ENCODE data around the gene SND1. TPM values are rescaled to one million over a fixed set of nuclear protein-coding genes. Genes with fewer than 3 reads are reported as not detected.
A peak's percentile ranks its signal among the peaks of the same experiment; 100 is the strongest.

SND1 gene
- total and polyA plus RNA-seq, 5 donors from 2014 or later: 84.4 to 121 (median 86.9) TPM

DNA sequence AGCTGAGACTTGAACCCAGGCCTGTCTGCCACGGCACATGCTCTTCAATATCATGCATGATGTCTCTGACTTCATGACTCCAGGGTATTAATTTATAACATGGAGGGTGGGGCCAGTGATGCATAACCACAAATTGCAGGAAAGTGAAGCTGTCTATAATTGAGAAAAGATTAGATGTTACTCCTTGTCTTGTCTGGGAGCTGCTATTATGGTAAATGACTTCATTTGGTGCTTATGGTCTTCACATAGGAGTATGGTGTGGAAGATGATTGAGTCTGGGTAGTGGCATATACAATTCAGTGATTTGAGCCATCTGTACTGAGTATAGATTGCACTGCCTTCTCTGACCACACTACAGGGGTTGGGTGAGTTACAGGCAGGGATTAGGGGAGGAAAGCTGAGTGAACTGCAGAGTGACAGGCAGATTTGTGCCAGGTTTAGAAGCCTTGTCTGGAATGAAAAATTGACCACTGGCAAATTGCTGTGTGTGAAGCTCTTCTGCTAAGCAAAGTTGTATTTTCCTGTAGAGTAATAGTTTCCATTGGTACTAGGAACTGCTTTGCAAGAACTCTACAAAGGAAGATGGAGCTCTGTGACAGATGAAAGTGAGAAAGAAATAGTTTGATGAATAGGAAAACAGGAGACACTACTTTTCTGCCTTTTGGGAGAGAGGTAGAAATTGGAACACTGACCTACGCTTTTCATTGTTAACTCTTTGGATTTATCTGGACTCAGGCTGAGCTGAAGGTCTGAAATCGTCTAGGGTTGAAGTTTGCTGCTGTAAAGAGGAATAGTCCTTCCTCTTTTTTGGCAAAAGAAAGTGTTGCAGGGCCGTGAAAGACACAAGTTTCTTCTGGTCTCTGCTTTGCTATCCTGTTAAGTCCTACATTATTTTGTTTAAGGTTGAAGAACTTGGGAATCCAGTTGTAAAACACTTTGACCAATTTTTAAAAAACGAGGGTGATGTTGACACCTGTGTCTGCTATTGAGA is 2.7 kb downstream of the SND1 start:
- Histone ChIP-seq H3K27ac (ENCODE audit: insufficient read depth, low read length, poor library complexity, severe bottlenecking) (no peak overlapping the region), H3K27me3 (ENCODE audit: control insufficient read depth, insufficient read depth, low read length) (no peaks in the 10 kb centered on the region), H3K36me3 (ENCODE audit: control insufficient read depth, insufficient read depth, low read length) (peaks cover 2% of the 10 kb centered on the region), H3K4me3 (ENCODE audit: low read depth, low read length) (no peak overlapping the region), H3K4me1 (ENCODE audit: control insufficient read depth, insufficient read depth, low read length, poor library complexity, severe bottlenecking) (peaks cover 27% of the 10 kb centered on the region), H3K9me3 (ENCODE audit: control insufficient read depth in 2 of 2, low read length in 2 of 2) (no peaks in the 10 kb centered on the region)
- ATAC-seq (ENCODE audit: low read depth in 2 of 2): no peak
- Mint-ChIP-seq H3K27me3 (no peaks in the 10 kb centered on the region), H3K4me3 (peak overlapping the region in 1 of 4 donors; percentile 1), H3K36me3 (peaks cover 26% of the 10 kb centered on the region), H3K9me3 (no peaks in the 10 kb centered on the region), H3K27ac (peak overlapping the region in 2 of 3 donors; percentile 9 to 73), H3K4me1 (peaks cover 17 to 68% (median 47%) of the 10 kb centered on the region in 4 donors)
- no peak for DNase-seq

DNA sequence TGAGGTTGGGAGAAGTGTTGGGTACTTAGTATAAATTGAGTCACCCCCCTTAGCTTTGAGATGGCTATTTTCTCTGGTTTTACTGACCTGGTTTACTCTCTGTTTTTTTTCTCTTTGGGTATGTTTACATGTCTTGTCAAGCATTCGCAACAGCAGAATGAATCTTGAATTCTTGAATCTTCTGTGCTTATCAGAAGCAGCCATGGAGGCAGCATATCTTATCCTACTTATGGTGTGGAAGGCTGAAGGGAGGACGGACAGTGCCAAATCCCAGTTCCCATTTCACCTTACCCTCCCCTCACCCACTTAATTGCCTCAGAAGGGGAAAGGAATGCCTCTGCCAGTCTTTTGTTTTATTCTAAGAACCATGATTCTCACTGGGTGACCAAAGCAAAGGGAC is 3.7 kb downstream of the SND1 start:
- H3K36me3 ChIP-seq (ENCODE audit: control insufficient read depth, insufficient read depth, low read length): peaks cover 6% of the 10 kb centered on the region
- no peaks in the 10 kb centered on the region for H3K9me3 Mint-ChIP-seq
- H3K4me1 ChIP-seq (ENCODE audit: control insufficient read depth, insufficient read depth, low read length, poor library complexity, severe bottlenecking): peaks cover 27% of the 10 kb centered on the region
- no peaks in the 10 kb centered on the region for H3K27me3 ChIP-seq (ENCODE audit: control insufficient read depth, insufficient read depth, low read length)
- peaks cover 18 to 75% (median 50%) of the 10 kb centered on the region in 4 donors for H3K4me1 Mint-ChIP-seq
- H3K4me3 Mint-ChIP-seq: peak overlapping the region in 1 of 4 donors; percentile 35
- no peak for DNase-seq
- ATAC-seq (ENCODE audit: low read depth in 2 of 2): no peak
- no peak overlapping the region for H3K27ac ChIP-seq (ENCODE audit: insufficient read depth, low read length, poor library complexity, severe bottlenecking)
- H3K36me3 Mint-ChIP-seq: peaks cover 27% of the 10 kb centered on the region
- no peaks in the 10 kb centered on the region for H3K9me3 ChIP-seq (ENCODE audit: control insufficient read depth in 2 of 2, low read length in 2 of 2)
- peak overlapping the region in 1 of 3 donors; percentile 16 for H3K27ac Mint-ChIP-seq
- H3K4me3 ChIP-seq (ENCODE audit: low read depth, low read length): no peak overlapping the region
- no peaks in the 10 kb centered on the region for H3K27me3 Mint-ChIP-seq

GRCh38 chr7:127657500-127657899 is 5.5 kb downstream of the SND1 start:
- Mint-ChIP-seq H3K36me3 (peaks cover 35% of the 10 kb centered on the region), H3K9me3 (no peaks in the 10 kb centered on the region), H3K27me3 (no peaks in the 10 kb centered on the region), H3K4me1 (peaks cover 27 to 72% (median 55%) of the 10 kb centered on the region in 4 donors), H3K27ac (no peak overlapping the region), H3K4me3 (no peak overlapping the region)
- Histone ChIP-seq H3K4me1 (ENCODE audit: control insufficient read depth, insufficient read depth, low read length, poor library complexity, severe bottlenecking) (peaks cover 23% of the 10 kb centered on the region), H3K36me3 (ENCODE audit: control insufficient read depth, insufficient read depth, low read length) (peaks cover 10% of the 10 kb centered on the region), H3K27me3 (ENCODE audit: control insufficient read depth, insufficient read depth, low read length) (no peaks in the 10 kb centered on the region), H3K27ac (ENCODE audit: insufficient read depth, low read length, poor library complexity, severe bottlenecking) (no peak overlapping the region), H3K9me3 (ENCODE audit: control insufficient read depth in 2 of 2, low read length in 2 of 2) (no peaks in the 10 kb centered on the region), H3K4me3 (ENCODE audit: low read depth, low read length) (no peak overlapping the region)
- no peak for ATAC-seq (ENCODE audit: low read depth in 2 of 2)
- DNase-seq: no peak

DNA sequence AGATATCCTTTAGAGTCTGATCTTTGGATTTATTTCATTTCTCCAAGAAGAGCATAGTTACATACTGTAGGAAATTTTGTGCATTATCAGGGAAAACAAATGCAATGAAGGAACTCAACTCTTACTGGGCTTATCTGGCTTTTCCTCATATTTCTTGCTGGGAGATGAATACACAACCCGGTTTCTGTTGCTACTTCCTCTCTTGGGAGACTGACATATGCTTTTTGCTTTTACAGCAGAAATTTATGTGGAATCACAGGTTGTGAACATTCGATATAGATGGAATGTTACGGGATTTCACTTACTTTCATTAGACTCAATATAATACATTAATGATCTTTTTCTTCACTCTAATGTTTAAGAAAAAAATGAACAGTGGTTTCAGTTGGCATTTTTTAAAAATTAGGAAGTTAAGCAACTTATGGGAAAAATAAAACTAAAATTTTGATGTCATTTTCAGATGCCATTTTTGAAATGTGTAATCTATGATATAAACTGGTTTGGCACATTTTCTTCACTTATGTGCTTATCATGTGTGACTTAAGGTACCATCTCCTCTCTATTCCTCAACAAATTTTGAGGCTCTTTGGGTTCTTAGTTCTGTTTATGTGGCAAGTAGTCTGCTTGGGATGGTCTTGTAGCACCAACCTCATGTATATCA is 7.1 kb downstream of the SND1 start:
- peaks cover 10% of the 10 kb centered on the region for H3K36me3 ChIP-seq (ENCODE audit: control insufficient read depth, insufficient read depth, low read length)
- ATAC-seq (ENCODE audit: low read depth in 2 of 2) (no peak), DNase-seq (no peak)
- H3K27ac ChIP-seq (ENCODE audit: insufficient read depth, low read length, poor library complexity, severe bottlenecking): no peak overlapping the region
- peaks cover 7% of the 10 kb centered on the region for H3K4me1 ChIP-seq (ENCODE audit: control insufficient read depth, insufficient read depth, low read length, poor library complexity, severe bottlenecking)
- H3K9me3 ChIP-seq (ENCODE audit: control insufficient read depth in 2 of 2, low read length in 2 of 2): no peaks in the 10 kb centered on the region
- H3K27me3 ChIP-seq (ENCODE audit: control insufficient read depth, insufficient read depth, low read length): no peaks in the 10 kb centered on the region
- peaks cover 35% of the 10 kb centered on the region for H3K36me3 Mint-ChIP-seq
- H3K4me1 Mint-ChIP-seq: peaks cover 27 to 63% (median 45%) of the 10 kb centered on the region in 4 donors
- no peaks in the 10 kb centered on the region for H3K9me3 Mint-ChIP-seq
- H3K4me3 ChIP-seq (ENCODE audit: low read depth, low read length): no peak overlapping the region
- H3K27me3 Mint-ChIP-seq: no peaks in the 10 kb centered on the region
- H3K4me3 Mint-ChIP-seq: peak overlapping the region in 2 of 4 donors; percentile 5 to 44
- peak overlapping the region in 1 of 3 donors; percentile 18 for H3K27ac Mint-ChIP-seq

- H3K4me3 Mint-ChIP-seq: no peak overlapping the region
- peak overlapping the region in 2 of 3 donors; percentile 14 to 62 for H3K27ac Mint-ChIP-seq
- no peak for DNase-seq
- Histone ChIP-seq H3K9me3 (ENCODE audit: control insufficient read depth in 2 of 2, low read length in 2 of 2) (no peaks in the 10 kb centered on the region), H3K36me3 (ENCODE audit: control insufficient read depth, insufficient read depth, low read length) (peaks cover 8% of the 10 kb centered on the region), H3K27me3 (ENCODE audit: control insufficient read depth, insufficient read depth, low read length) (no peaks in the 10 kb centered on the region), H3K4me3 (ENCODE audit: low read depth, low read length) (no peak overlapping the region), H3K4me1 (ENCODE audit: control insufficient read depth, insufficient read depth, low read length, poor library complexity, severe bottlenecking) (no peaks in the 10 kb centered on the region), H3K27ac (ENCODE audit: insufficient read depth, low read length, poor library complexity, severe bottlenecking) (no peak overlapping the region)
- peaks cover 31 to 66% (median 38%) of the 10 kb centered on the region in 4 donors for H3K4me1 Mint-ChIP-seq
- no peaks in the 10 kb centered on the region for H3K27me3 Mint-ChIP-seq
- H3K9me3 Mint-ChIP-seq: no peaks in the 10 kb centered on the region
- peaks cover 26% of the 10 kb centered on the region for H3K36me3 Mint-ChIP-seq
- no peak for ATAC-seq (ENCODE audit: low read depth in 2 of 2)
Observed at GRCh38 chr7:127665922-127666321, 13.9 kb downstream of the SND1 start.

DNA sequence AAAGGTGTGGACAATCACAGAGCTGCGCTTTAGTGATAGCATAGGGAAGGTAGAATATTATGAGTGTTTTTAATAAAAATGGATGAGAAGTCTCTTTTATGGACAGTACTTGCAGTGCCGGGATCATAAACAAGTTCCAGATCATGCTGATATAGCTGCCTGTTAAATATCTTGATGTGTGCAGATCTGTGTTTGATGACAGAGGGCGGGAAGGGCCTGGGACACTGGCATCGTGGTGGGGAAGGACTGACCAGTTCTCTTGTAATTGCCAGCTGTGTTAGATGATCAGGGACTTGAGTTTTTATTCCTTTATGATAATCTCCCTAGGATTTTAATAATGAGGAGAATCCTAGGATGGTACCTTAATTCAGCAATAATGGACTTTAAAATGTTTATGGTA is 14.6 kb downstream of the SND1 start:
- Histone ChIP-seq H3K27me3 (ENCODE audit: control insufficient read depth, insufficient read depth, low read length) (no peaks in the 10 kb centered on the region), H3K36me3 (ENCODE audit: control insufficient read depth, insufficient read depth, low read length) (peaks cover 3% of the 10 kb centered on the region), H3K4me3 (ENCODE audit: low read depth, low read length) (no peak overlapping the region), H3K9me3 (ENCODE audit: control insufficient read depth in 2 of 2, low read length in 2 of 2) (no peaks in the 10 kb centered on the region), H3K27ac (ENCODE audit: insufficient read depth, low read length, poor library complexity, severe bottlenecking) (no peak overlapping the region), H3K4me1 (ENCODE audit: control insufficient read depth, insufficient read depth, low read length, poor library complexity, severe bottlenecking) (no peaks in the 10 kb centered on the region)
- DNase-seq (no peak), ATAC-seq (ENCODE audit: low read depth in 2 of 2) (no peak)
- Mint-ChIP-seq H3K4me1 (peaks cover 24 to 63% (median 39%) of the 10 kb centered on the region in 4 donors), H3K4me3 (peak overlapping the region in 1 of 4 donors; percentile 0), H3K9me3 (no peaks in the 10 kb centered on the region), H3K27me3 (no peaks in the 10 kb centered on the region), H3K36me3 (peaks cover 24% of the 10 kb centered on the region), H3K27ac (peak overlapping the region in 2 of 3 donors; percentile 14 to 53)

DNA sequence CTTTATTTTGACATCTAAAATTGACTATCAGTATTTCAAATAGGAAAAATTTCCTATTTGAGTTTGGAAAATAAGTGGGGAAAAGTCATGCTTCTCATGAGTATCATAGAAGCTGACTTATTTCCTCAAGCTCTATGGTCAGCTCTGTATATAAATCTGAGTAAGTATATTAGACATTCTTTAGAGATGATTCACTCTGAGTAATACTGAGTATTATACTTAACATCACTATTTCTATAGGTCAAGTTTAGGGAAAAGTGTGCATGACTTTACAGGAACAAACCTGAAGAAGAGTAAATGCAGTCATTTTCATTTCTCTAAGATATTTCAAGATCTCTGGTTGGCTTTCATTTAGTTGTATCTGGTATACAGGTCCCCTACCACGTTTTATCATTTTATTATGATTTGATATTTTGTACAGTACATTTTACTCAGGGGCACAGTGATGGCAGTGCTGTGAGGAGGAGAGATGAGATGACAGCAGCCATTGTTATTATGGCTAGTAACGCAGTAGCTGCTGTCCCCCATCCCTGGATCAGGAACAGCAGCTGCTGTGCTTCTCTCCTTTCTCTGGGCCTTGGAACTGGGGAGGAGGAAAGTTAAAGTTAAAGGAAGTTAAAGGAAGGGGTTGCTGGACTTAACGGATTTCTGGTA is 15.2 kb downstream of the SND1 start:
- no peak overlapping the region for H3K4me3 Mint-ChIP-seq
- peaks cover 0 to 3% (median 0%) of the 10 kb centered on the region in 7 donors for H3K9me3 Mint-ChIP-seq
- no peak for ATAC-seq (ENCODE audit: low read depth in 2 of 2)
- peaks cover 3% of the 10 kb centered on the region for H3K36me3 ChIP-seq (ENCODE audit: control insufficient read depth, insufficient read depth, low read length)
- H3K4me1 Mint-ChIP-seq: peaks cover 24 to 64% (median 43%) of the 10 kb centered on the region in 4 donors
- H3K27me3 Mint-ChIP-seq: no peaks in the 10 kb centered on the region
- H3K27me3 ChIP-seq (ENCODE audit: control insufficient read depth, insufficient read depth, low read length): no peaks in the 10 kb centered on the region
- no peak overlapping the region for H3K4me3 ChIP-seq (ENCODE audit: low read depth, low read length)
- no peaks in the 10 kb centered on the region for H3K4me1 ChIP-seq (ENCODE audit: control insufficient read depth, insufficient read depth, low read length, poor library complexity, severe bottlenecking)
- H3K27ac Mint-ChIP-seq: no peak overlapping the region
- no peaks in the 10 kb centered on the region for H3K9me3 ChIP-seq (ENCODE audit: control insufficient read depth in 2 of 2, low read length in 2 of 2)
- DNase-seq: no peak
- H3K27ac ChIP-seq (ENCODE audit: insufficient read depth, low read length, poor library complexity, severe bottlenecking): no peak overlapping the region
- peaks cover 29% of the 10 kb centered on the region for H3K36me3 Mint-ChIP-seq
